ENCODE results near the gene RBM38. TPM values are rescaled to one million over a fixed set of nuclear protein-coding genes. Genes with fewer than 3 reads are reported as not detected.
A peak's percentile ranks its signal among the peaks of the same experiment; 100 is the strongest.
"Not testable (repeated sequence)": the region's sequence is repeated elsewhere in the genome, so short reads cannot be mapped to it uniquely, and the experiment has no call there.

Gene RBM38
- 100 to 1,000 TPM in 2 of 4 donors, 10 to 100 TPM in 2; 67.6 to 203 (median 139) TPM for total RNA-seq

DNA sequence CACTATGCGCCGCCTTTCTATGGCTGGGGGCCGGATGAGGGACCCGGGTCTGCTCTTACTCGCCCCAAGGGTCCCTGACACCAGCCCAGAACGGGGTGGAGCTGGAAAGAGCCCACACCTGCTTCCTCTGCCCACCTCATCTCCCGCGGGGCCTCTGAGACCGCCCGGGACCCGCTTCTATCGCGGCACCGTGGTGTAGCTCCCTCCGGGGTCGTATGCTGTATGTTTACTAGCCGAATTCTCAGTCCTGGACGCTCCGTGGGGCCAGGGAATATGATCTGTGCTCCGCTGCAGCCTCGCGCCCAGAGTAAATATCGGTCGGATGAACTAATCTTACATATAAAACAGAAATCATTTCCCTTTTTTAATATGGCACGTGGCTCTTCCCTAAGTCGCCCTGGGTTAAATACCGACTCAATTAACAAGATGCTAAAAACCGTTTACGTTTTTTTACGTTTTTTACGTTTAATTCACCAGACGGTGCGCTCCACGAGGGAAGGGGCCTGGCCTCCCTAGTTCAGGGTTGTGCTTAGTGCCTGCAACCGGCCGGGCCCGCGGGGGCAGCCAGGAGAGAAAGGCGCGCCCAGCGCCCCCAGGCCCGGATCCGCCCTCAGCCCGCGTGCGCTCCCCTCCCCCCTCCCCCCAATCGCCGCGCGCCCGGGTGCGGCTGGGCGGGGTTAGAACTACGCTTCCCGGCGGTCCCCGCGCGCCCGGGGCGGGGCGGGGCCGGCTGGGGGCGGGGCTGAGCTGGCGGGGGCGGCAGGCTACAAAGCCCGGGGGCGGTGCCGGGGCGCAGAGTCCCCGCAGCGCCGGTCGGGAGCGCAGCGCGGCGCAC is at the start of gene RBM38:
Gene RBM38, plus strand, starts transcription at position 793 of the 835 bp plus-strand sequence. CDS start 186 bp downstream, outside the sequence.
- 46% methylated on average over 35 of the region's 78 CpGs for WGBS
- H3K9me3 ChIP-seq: no peaks in the 10 kb centered on the region
- H3K4me1 ChIP-seq: peaks cover 52 to 65% (median 61%) of the 10 kb centered on the region in 4 donors
- intact Hi-C loops (cut with DNase I): no loop called here
- H3K27me3 ChIP-seq: no peaks in the 10 kb centered on the region
- peak within 1 kb of the TSS; percentile 84 to 94 (median 88) for H3K4me3 ChIP-seq
- DNase-seq (ENCODE audit: extremely low spot score): no peak
- TF ChIP-seq POLR2AphosphoS5 (IDR thresholded peaks at IDR 0.05): peak in 1 of 2 donors; percentile 58
- no peak for TF ChIP-seq EP300 (IDR thresholded peaks at IDR 0.05)
- H3K27ac ChIP-seq (replicated peaks in 1 of 4): peak within 1 kb of the TSS; percentile 93 to 95 (median 94)
- H3K36me3 ChIP-seq: peaks cover 0 to 21% (median 10%) of the 10 kb centered on the region in 4 donors

DNA sequence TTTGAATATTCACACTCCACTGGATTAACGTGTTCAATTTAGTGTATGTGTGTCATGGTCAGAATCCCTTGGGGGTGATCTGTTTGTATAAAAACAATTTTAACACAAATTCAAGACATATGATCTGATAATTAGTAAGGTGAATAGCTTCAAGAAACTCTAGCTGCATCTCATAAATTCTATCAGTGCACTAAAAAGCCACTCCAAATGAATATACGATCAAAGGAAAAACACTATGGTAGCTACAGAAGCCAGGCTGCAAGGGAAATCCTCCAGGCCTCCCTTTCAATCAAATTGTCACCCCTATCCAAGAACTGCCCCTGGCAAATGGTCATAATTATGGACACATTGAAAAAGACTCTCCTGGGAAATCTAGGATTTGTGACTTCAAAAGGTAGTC is 49.5 kb upstream of the RBM38 start:
- no peaks in the 10 kb centered on the region for H3K36me3 ChIP-seq
- no peak for DNase-seq (ENCODE audit: extremely low spot score)
- intact Hi-C loops (cut with DNase I): no loop called here
- no peak overlapping the region for H3K27ac ChIP-seq (replicated peaks in 1 of 4)
- H3K4me1 ChIP-seq: no peaks in the 10 kb centered on the region
- no peak overlapping the region for H3K4me3 ChIP-seq
- H3K9me3 ChIP-seq: no peaks in the 10 kb centered on the region
- TF ChIP-seq EP300 (IDR thresholded peaks at IDR 0.05): no peak
- no peak for TF ChIP-seq POLR2AphosphoS5 (IDR thresholded peaks at IDR 0.05)
- TF ChIP-seq, protein P1, sequence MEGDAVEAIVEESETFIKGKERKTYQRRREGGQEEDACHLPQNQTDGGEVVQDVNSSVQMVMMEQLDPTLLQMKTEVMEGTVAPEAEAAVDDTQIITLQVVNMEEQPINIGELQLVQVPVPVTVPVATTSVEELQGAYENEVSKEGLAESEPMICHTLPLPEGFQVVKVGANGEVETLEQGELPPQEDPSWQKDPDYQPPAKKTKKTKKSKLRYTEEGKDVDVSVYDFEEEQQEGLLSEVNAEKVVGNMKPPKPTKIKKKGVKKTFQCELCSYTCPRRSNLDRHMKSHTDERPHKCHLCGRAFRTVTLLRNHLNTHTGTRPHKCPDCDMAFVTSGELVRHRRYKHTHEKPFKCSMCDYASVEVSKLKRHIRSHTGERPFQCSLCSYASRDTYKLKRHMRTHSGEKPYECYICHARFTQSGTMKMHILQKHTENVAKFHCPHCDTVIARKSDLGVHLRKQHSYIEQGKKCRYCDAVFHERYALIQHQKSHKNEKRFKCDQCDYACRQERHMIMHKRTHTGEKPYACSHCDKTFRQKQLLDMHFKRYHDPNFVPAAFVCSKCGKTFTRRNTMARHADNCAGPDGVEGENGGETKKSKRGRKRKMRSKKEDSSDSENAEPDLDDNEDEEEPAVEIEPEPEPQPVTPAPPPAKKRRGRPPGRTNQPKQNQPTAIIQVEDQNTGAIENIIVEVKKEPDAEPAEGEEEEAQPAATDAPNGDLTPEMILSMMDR (IDR thresholded peaks at IDR 0.05): no peak
- TF ChIP-seq POLR2A (IDR thresholded peaks at IDR 0.05; ENCODE audit: low read depth): no peak
- peaks cover 0 to 12% (median 0%) of the 10 kb centered on the region in 4 donors for H3K27me3 ChIP-seq
- 78% methylated on average over 2 of the region's 2 CpGs for WGBS

- TF ChIP-seq, protein P1 (IDR thresholded peaks at IDR 0.05): no peak
- TF ChIP-seq POLR2A (IDR thresholded peaks at IDR 0.05; ENCODE audit: low read depth) (no peak), EP300 (IDR thresholded peaks at IDR 0.05) (no peak), POLR2AphosphoS5 (IDR thresholded peaks at IDR 0.05) (no peak)
- no peak overlapping the region for H3K4me3 ChIP-seq
- DNase-seq (ENCODE audit: extremely low spot score): no peak
- H3K27ac ChIP-seq (replicated peaks in 1 of 4): no peak overlapping the region
- intact Hi-C loops (cut with DNase I): no loop called here
- no peaks in the 10 kb centered on the region for H3K36me3 ChIP-seq
- H3K9me3 ChIP-seq: no peaks in the 10 kb centered on the region
- H3K4me1 ChIP-seq: no peaks in the 10 kb centered on the region
- H3K27me3 ChIP-seq: peaks cover 0 to 17% (median 0%) of the 10 kb centered on the region in 4 donors
- 62% methylated on average over 2 of the region's 2 CpGs for WGBS
Measured at GRCh38 chr20:57342829-57343228, 48.4 kb upstream of the RBM38 start.

- no peak for DNase-seq (ENCODE audit: extremely low spot score)
- Histone ChIP-seq H3K4me3 (no peak overlapping the region), H3K27me3 (peaks cover 0 to 16% (median 0%) of the 10 kb centered on the region in 4 donors), H3K27ac (replicated peaks in 1 of 4) (no peak overlapping the region), H3K9me3 (no peaks in the 10 kb centered on the region), H3K36me3 (no peaks in the 10 kb centered on the region), H3K4me1 (peaks cover 0 to 6% (median under 1%) of the 10 kb centered on the region in 4 donors)
- intact Hi-C loops (cut with DNase I): loop anchor here (1.0 to 5.0 kb wide), 2 partner anchors 256 to 794 kb away; no protein-coding TSS in a partner anchor
- TF ChIP-seq POLR2AphosphoS5 (IDR thresholded peaks at IDR 0.05) (no peak), POLR2A (IDR thresholded peaks at IDR 0.05; ENCODE audit: low read depth) (no peak), EP300 (IDR thresholded peaks at IDR 0.05) (no peak)
- TF ChIP-seq, protein P1 (IDR thresholded peaks at IDR 0.05): peak; percentile 70 to 81 (median 78)
- WGBS: 2% methylated on average over 4 of the region's 4 CpGs
Measured at GRCh38 chr20:57346477-57346876, 44.7 kb upstream of the RBM38 start.

- DNase-seq (ENCODE audit: extremely low spot score): no peak
Measured at GRCh38 chr20:57347393-57347792, 43.8 kb upstream of the RBM38 start.

GRCh38 chr20:57348200-57348921 is 42.8 kb upstream of the RBM38 start:
- H3K9me3 ChIP-seq; H3K4me3 ChIP-seq; H3K36me3 ChIP-seq; DNase-seq (ENCODE audit: extremely low spot score); H3K27ac ChIP-seq (replicated peaks in 1 of 4): not testable (repeated sequence)
- 71% methylated on average over 6 of the region's 47 CpGs for WGBS
- Histone ChIP-seq H3K27me3 (peaks cover 0 to 16% (median 0%) of the 10 kb centered on the region in 4 donors), H3K4me1 (peaks cover 9 to 25% (median 16%) of the 10 kb centered on the region in 4 donors)
- intact Hi-C loops (cut with DNase I): loop anchor here (5.0 kb wide), 1 partner anchor 796 kb away; no protein-coding TSS in a partner anchor

More at GRCh38 chr20:57347393-57347792, 43.8 kb upstream of the RBM38 start:
- no peaks in the 10 kb centered on the region for H3K9me3 ChIP-seq
- H3K4me1 ChIP-seq: peaks cover 8 to 15% (median 9%) of the 10 kb centered on the region in 4 donors
- H3K36me3 ChIP-seq: no peaks in the 10 kb centered on the region
- no peak for TF ChIP-seq POLR2A (IDR thresholded peaks at IDR 0.05; ENCODE audit: low read depth)
- no peak for TF ChIP-seq EP300 (IDR thresholded peaks at IDR 0.05)
- TF ChIP-seq POLR2AphosphoS5 (IDR thresholded peaks at IDR 0.05): no peak
- TF ChIP-seq, protein P1 (IDR thresholded peaks at IDR 0.05): no peak
- no peak overlapping the region for H3K4me3 ChIP-seq
- peaks cover 0 to 16% (median 0%) of the 10 kb centered on the region in 4 donors for H3K27me3 ChIP-seq
- H3K27ac ChIP-seq (replicated peaks in 1 of 4): no peak overlapping the region
- intact Hi-C loops (cut with DNase I): loop anchor here (5.0 kb wide), 1 partner anchor 795 kb away; no protein-coding TSS in a partner anchor
- WGBS: 82% methylated on average over 4 of the region's 4 CpGs

All from esophagus muscularis mucosa (tissue), 4 donors.